Pancreas (tissue), 10 donors: ENCODE data around the gene BAHCC1. TPM values are rescaled to one million over a fixed set of nuclear protein-coding genes. Genes with fewer than 3 reads are reported as not detected.
A peak's percentile ranks its signal among the peaks of the same experiment; 100 is the strongest.

ENCODE experiments used
- ATAC-seq, 4 donors: fragments of 200-7000 bp; cut with Tn5 transposase; one replicate each; pipeline versions ENCODE4 v1.8.0 to v1.9.1; 2020; ENCODE audit warnings: mild to moderate bottlenecking in 4 of 4, moderate library complexity in 4 of 4
- DNase-seq, 6 donors: peaks; one replicate each; pipeline ENCODE4 v3.0.0-alpha.2; 2020
- FAIRE-seq: peaks from 2 replicates; lab custom pipeline; 2012; peaks lifted over from hg19 to GRCh38; lab: Jason Lieb, UNC
- H3K27ac ChIP-seq, 4 donors: fragments of 200-600 bp; sonication (generic); 1 replicate in 3 of 4; 2 replicates in 1 of 4; pipeline versions ENCODE4 v1.5.0 to v1.8.0; 2020
- H3K27me3 ChIP-seq, 4 donors: fragments of 200-600 bp; one replicate each; pipeline ENCODE4 v1.8.0; 2021
- H3K36me3 ChIP-seq, 3 donors: fragments of 200-600 bp; sonication (generic) in 1 of 3; one replicate each; pipeline versions ENCODE4 v1.5.0 to v1.8.0; 2020 to 2021
- H3K4me1 ChIP-seq, 3 donors: fragments of 200-600 bp; one replicate each; pipeline ENCODE4 v1.8.0; 2021
- H3K4me3 ChIP-seq, 4 donors: fragments of 200-600 bp; sonication (generic) in 2 of 4; one replicate each; pipeline versions ENCODE4 v1.5.0 to v1.8.0; 2020 to 2021
- H3K9me3 ChIP-seq, 4 donors: fragments of 200-600 bp; one replicate each; pipeline ENCODE4 v1.8.0; 2021
- CTCF ChIP-seq, 4 donors: fragments of 200-600 bp; sonication (generic) in 3 of 4; IDR thresholded peaks; one replicate each; pipeline versions ENCODE4 v1.5.0 to v1.8.0; 2021; ENCODE audit warnings: antibody characterized with exemption in 4 of 4
- WGBS, 2 donors: extraction: QIAGEN DNeasy Blood & Tissue Kit; methylation state at CpG; one replicate each; pipeline ENCODE4 v1.1.7; 2013; 5-methylcytosine and 5-hydroxymethylcytosine counted together
- intact Hi-C, 3 donors: fragments of 100-400 bp; cut with DNase I; formaldehyde crosslinking; loops; one replicate each; pipeline versions ENCODE4 v1.11.1 to v1.14.2; 2022
- polyA plus RNA-seq, 2 donors: library from polyadenylated mRNA; stranded (reverse); fragments of 200-250 nt; gene quantifications; one replicate each; pipeline ENCODE4 v1.2.3, GENCODE V29; 2013
- total RNA-seq, 6 donors: library from RNA; stranded (reverse); fragmentation: NEBNext Ultra II Directional in 4 of 6; extraction: Animal tissue kit (Norgen Biotek cat#: 25700) in 4 of 6; gene quantifications; one replicate each; pipeline versions ENCODE4 v1.2.1 to v1.2.4, GENCODE V29; 2021 to 2023
- donor health status: healthy with polysubstance abuse.
- donor health status: DM: no; HTN: no; CAD: no; lungs with moderate emphysema.
- donor health status: DM: no; HTN: no; CAD: no.
- donor health status: control.
- donor health status: control.
- donor health status: Bipolar disorder and iron deficiency.
- donor health status: DM: yes; HTN: yes; CAD: no.
- donor health status: DM: no; HTN: no; CAD: no.
- donor health status: DM: no; HTN: no; CAD: no.
- donor health status: DM: yes; HTN: yes; CAD: no.

BAHCC1 gene
- total and polyA plus RNA-seq, 8 donors: 8.0 to 24.1 (median 10.5) TPM

GRCh38 chr17:81479175-81480071 is 84.2 kb downstream of the BAHCC1 start:
- DNase-seq: peak in 1 of 6 donors; percentile 31
- Histone ChIP-seq H3K9me3 (no peaks in the 10 kb centered on the region), H3K27me3 (no peaks in the 10 kb centered on the region), H3K4me3 (no peak overlapping the region), H3K36me3 (no peaks in the 10 kb centered on the region), H3K27ac (no peak overlapping the region), H3K4me1 (peaks cover 0 to 14% (median 11%) of the 10 kb centered on the region in 3 donors)
- no peak for TF ChIP-seq CTCF (IDR thresholded peaks at IDR 0.05)
- WGBS, 2 donors: 88 to 89% methylated on average over 20 of the region's 20 CpGs
- no peak for FAIRE-seq
- no peak for ATAC-seq
- intact Hi-C loops: loop anchor here in 2 of 3 donors (5.0 to 10.0 kb wide), 4 partner anchors 75 to 225 kb away; no protein-coding TSS in a partner anchor

- Histone ChIP-seq H3K27me3 (no peaks in the 10 kb centered on the region), H3K36me3 (no peaks in the 10 kb centered on the region), H3K9me3 (no peaks in the 10 kb centered on the region), H3K27ac (no peak overlapping the region), H3K4me1 (peaks cover 0 to 14% (median 11%) of the 10 kb centered on the region in 3 donors), H3K4me3 (no peak overlapping the region)
- peak in 2 of 6 donors; percentile 30 to 38 for DNase-seq
- 68 to 71% methylated on average over 21 of the region's 21 CpGs for WGBS, 2 donors
- intact Hi-C loops: loop anchor here in 2 of 3 donors (5.0 to 10.0 kb wide), 4 partner anchors 76 to 226 kb away; no protein-coding TSS in a partner anchor
- no peak for ATAC-seq
- no peak for FAIRE-seq
- TF ChIP-seq CTCF (IDR thresholded peaks at IDR 0.05): no peak
Measured at GRCh38 chr17:81480140-81481072, 85.1 kb downstream of the BAHCC1 start.

- ATAC-seq (peak in 3 of 4 donors; percentile 28 to 43 (median 35)), FAIRE-seq (no peak), DNase-seq (peak in 5 of 6 donors; percentile 47 to 79 (median 72))
- 28 to 35% methylated on average over 47 to 92 of the region's 94 CpGs for WGBS, 2 donors
- Histone ChIP-seq H3K4me3 (peak overlapping the region in 3 of 4 donors; percentile 12 to 40 (median 26)), H3K36me3 (no peaks in the 10 kb centered on the region), H3K27me3 (no peaks in the 10 kb centered on the region), H3K9me3 (no peaks in the 10 kb centered on the region), H3K27ac (no peak overlapping the region), H3K4me1 (peaks cover 0 to 14% (median 11%) of the 10 kb centered on the region in 3 donors)
- intact Hi-C loops: loop anchor here in 2 of 3 donors (5.0 to 10.0 kb wide), 4 partner anchors 76 to 226 kb away; no protein-coding TSS in a partner anchor
- no peak for TF ChIP-seq CTCF (IDR thresholded peaks at IDR 0.05)
Measured at GRCh38 chr17:81481073-81481799, 86.0 kb downstream of the BAHCC1 start.

GRCh38 chr17:81481815-81482505 is 86.7 kb downstream of the BAHCC1 start:
- no peak for FAIRE-seq

More at GRCh38 chr17:81481815-81482505, 86.7 kb downstream of the BAHCC1 start:
- Histone ChIP-seq H3K9me3 (no peaks in the 10 kb centered on the region), H3K4me1 (peaks cover 0 to 14% (median 11%) of the 10 kb centered on the region in 3 donors), H3K36me3 (no peaks in the 10 kb centered on the region), H3K27me3 (no peaks in the 10 kb centered on the region), H3K27ac (peak overlapping the region in 1 of 4 donors; percentile 43), H3K4me3 (peak overlapping the region in 3 of 4 donors; percentile 12 to 40 (median 26))
- intact Hi-C loops: loop anchor here in 2 of 3 donors (5.0 to 10.0 kb wide), 4 partner anchors 77 to 227 kb away; no protein-coding TSS in a partner anchor
- peak in 1 of 6 donors; percentile 76 for DNase-seq
- 80 to 81% methylated on average over 18 of the region's 18 CpGs for WGBS, 2 donors
- no peak for ATAC-seq
- TF ChIP-seq CTCF (IDR thresholded peaks at IDR 0.05): no peak
